Activated naive CD4-positive, alpha-beta T cell treated with anti-CD3 and anti-CD28 coated beads for 36 hours (primary cell): ENCODE data around the gene AKT3. TPM values are rescaled to one million over a fixed set of nuclear protein-coding genes. Genes with fewer than 3 reads are reported as not detected.
"Not testable (repeated sequence)": the region's sequence is repeated elsewhere in the genome, so short reads cannot be mapped to it uniquely, and the experiment has no call there.

ENCODE experiments used
- CTCF ChIA-PET: fragments of 350-600 bp; sonication (Branson Sonifier 250); formaldehyde crosslinking; loops from one replicate; lab custom pipeline; 2021; ENCODE audit warnings: antibody characterized with exemption; lab: Charles Lee
- DNase-seq: peaks from one replicate; pipeline ENCODE4 v3.0.0-alpha.2; 2020
- H3K27ac Mint-ChIP-seq: one replicate; pipeline ENCODE4 v1.8.0; 2021; ENCODE audit warnings: mild to moderate bottlenecking, mixed read lengths
- H3K27me3 Mint-ChIP-seq: one replicate; pipeline ENCODE4 v1.8.0; 2021; ENCODE audit warnings: low read depth, mixed read lengths
- H3K36me3 Mint-ChIP-seq: one replicate; pipeline ENCODE4 v1.8.0; 2021; ENCODE audit warnings: low read depth, mixed read lengths
- H3K4me1 Mint-ChIP-seq: one replicate; pipeline ENCODE4 v1.8.0; 2021; ENCODE audit warnings: low read depth, mixed read lengths
- H3K4me3 Mint-ChIP-seq: one replicate; pipeline ENCODE4 v1.8.0; 2021; ENCODE audit warnings: mild to moderate bottlenecking, moderate library complexity, mixed read lengths
- H3K9me3 Mint-ChIP-seq: one replicate; pipeline ENCODE4 v1.8.0; 2021; ENCODE audit warnings: mixed read lengths
- intact Hi-C: fragments of 100-400 bp; cut with micrococcal nuclease; formaldehyde crosslinking; loops from one replicate; pipeline ENCODE4 v1.15.1; 2023
- total RNA-seq, 2 experiments: library from RNA; stranded (reverse); gene quantifications; one replicate each; pipeline ENCODE4 v1.2.3, GENCODE V29; 2021

Gene AKT3
- total RNA-seq, 2 experiments from 2014 or later, result 19.1 to 21.5 TPM

DNA sequence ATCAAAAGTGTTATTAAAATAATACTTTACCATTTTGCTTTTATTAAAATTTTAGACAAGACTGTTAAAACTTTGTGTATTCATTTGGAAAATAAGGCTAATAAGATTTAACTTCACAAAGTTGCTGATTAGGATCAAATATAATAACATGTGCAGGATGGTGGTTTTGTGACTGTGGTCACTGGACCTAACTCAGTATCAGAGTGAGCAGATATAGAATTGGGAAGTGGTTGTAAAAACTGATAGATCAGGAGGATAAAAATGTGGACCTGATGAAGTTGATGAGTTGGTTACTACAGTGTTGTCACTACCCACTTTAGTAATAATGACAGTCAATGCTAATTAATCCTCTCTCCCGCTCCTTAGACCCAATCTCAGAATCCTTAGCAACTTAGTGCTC is 186.4 kb downstream of the AKT3 start:
- Mint-ChIP-seq H3K36me3 (peaks cover 37% of the 10 kb centered on the region), H3K4me3 (no peak overlapping the region), H3K27me3 (no peaks in the 10 kb centered on the region), H3K4me1 (no peaks in the 10 kb centered on the region), H3K9me3 (peaks cover 5% of the 10 kb centered on the region), H3K27ac (no peak overlapping the region)
- no peak for DNase-seq
- CTCF ChIA-PET, result no interaction called here
- intact Hi-C loops, result no loop called here

DNA sequence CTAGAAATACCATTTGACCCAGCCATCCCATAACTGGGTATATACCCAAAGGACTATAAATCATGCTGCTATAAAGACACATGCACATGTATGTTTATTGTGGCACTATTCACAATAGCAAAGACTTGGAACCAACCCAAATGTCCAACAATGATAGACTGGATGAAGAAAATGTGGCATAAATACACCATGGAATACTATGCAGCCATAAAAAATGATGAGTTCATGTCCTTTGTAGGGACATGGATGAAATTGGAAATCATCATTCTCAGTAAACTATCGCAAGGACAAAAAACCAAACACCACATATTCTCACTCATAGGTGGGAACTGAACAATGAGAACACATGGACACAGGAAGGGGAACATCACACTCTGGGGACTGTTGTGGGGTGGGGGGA is 187.9 kb downstream of the AKT3 start:
- H3K4me1 Mint-ChIP-seq, H3K9me3 Mint-ChIP-seq, H3K27ac Mint-ChIP-seq, DNase-seq, intact Hi-C loops, H3K4me3 Mint-ChIP-seq, H3K27me3 Mint-ChIP-seq, CTCF ChIA-PET: not testable (repeated sequence)
- H3K36me3 Mint-ChIP-seq, result peaks cover 36% of the 10 kb centered on the region

DNA sequence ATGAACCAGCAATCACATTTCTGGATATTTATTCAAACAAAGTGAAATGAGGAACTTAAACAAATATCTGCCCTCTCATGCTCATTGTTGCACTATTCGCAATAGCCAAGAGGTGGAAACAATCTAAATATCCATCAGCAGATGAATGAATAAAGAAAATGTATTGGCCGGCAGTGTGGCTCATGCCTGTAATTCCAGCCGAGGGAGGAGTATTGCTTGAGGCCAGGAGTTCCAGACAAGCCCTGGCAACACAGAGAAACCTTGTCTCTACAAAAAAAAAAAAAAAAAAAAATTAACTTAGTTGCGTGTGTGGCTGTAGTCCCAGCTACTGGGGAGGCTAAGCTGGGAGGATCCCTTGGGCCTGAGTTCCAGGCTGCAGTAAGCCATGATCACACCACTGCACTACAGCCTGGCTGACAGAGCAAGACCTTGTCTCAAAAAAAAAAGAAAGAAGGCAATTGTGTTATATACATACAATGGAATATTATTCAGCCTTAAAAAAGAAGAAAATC is 191.4 kb downstream of the AKT3 start:
- intact Hi-C loops, result no loop called here
- peaks cover 31% of the 10 kb centered on the region for H3K36me3 Mint-ChIP-seq
- no peaks in the 10 kb centered on the region for H3K4me1 Mint-ChIP-seq
- H3K9me3 Mint-ChIP-seq, result no peaks in the 10 kb centered on the region
- H3K4me3 Mint-ChIP-seq, result no peak overlapping the region
- H3K27ac Mint-ChIP-seq, result no peak overlapping the region
- no peak for DNase-seq
- no peaks in the 10 kb centered on the region for H3K27me3 Mint-ChIP-seq
- CTCF ChIA-PET, result interaction anchor here (0.7 kb wide), 1 partner anchor 271 kb away, joined by 3 read pairs; no protein-coding TSS in a partner anchor

DNA sequence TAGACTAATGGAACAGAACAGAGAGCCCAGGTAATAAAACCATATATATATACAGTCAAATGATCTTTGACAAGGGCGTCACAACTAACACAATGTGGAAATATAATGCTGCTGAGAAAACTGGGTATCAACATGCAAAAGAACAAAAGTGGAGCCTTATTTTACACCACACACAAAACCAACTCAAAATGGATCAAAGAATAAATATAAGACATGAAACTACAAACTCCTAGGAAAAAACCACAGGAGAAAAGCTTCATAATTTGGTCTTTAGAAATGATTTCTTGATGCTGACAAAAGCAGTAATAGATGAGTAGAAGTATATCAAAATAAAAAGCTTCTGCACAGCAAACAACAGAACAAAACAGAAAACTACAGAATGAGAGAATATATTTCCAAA is 192.2 kb downstream of the AKT3 start:
- Mint-ChIP-seq H3K27ac (no peak overlapping the region), H3K9me3 (no peaks in the 10 kb centered on the region), H3K36me3 (peaks cover 30% of the 10 kb centered on the region), H3K4me1 (no peaks in the 10 kb centered on the region), H3K27me3 (no peaks in the 10 kb centered on the region), H3K4me3 (no peak overlapping the region)
- CTCF ChIA-PET, result interaction anchor here (0.6 kb wide), 2 partner anchors 16 to 24 kb away, joined by 3 read pairs; no protein-coding TSS in a partner anchor
- intact Hi-C loops, result no loop called here
- DNase-seq, result no peak

DNA sequence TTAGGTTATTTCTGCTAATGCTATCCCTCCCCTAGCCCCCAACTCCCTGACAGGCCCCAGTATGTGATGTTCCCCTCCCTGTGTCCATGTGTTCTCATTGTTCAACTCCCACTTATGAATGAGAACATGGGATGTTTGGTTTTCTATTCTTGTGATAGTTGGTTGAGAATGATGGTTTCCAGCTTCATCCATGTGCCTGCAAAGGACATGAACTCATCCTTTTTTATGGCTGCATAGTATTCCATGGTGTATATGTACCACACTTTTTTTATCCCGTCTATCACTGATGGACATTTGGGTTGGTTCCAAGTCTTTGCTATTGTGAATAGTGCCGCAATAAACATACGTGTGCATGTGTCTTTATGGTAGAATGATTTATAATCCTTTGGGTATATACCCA is 200.5 kb downstream of the AKT3 start:
- H3K27ac Mint-ChIP-seq, H3K4me3 Mint-ChIP-seq, H3K4me1 Mint-ChIP-seq, CTCF ChIA-PET, H3K27me3 Mint-ChIP-seq, intact Hi-C loops, DNase-seq: not testable (repeated sequence)
- Mint-ChIP-seq H3K36me3 (peaks cover 40% of the 10 kb centered on the region), H3K9me3 (peaks cover 25% of the 10 kb centered on the region)

DNA sequence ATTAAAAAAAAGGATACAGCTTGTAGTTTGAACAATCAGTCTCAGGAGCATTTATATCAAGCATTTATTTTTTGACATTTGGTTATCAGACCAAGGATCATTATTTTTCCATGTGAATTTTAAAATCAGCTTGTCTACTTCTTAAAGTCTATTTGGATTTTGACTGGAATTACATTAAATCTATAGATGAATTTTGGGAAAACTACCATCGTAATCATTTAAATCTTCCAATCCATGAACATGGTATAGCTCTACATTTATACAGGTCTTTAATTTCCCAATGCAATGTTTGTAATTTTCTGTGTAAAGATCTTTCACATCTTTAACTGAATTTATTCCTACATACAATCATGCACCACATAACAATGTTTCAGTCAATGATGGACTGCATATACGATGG is 203.2 kb downstream of the AKT3 start:
- intact Hi-C loops, result no loop called here
- DNase-seq, result no peak
- H3K27me3 Mint-ChIP-seq, result no peaks in the 10 kb centered on the region
- no peaks in the 10 kb centered on the region for H3K4me1 Mint-ChIP-seq
- H3K9me3 Mint-ChIP-seq, result peaks cover 20% of the 10 kb centered on the region
- CTCF ChIA-PET, result no interaction called here
- peaks cover 35% of the 10 kb centered on the region for H3K36me3 Mint-ChIP-seq
- H3K4me3 Mint-ChIP-seq, result no peak overlapping the region
- no peak overlapping the region for H3K27ac Mint-ChIP-seq

DNA sequence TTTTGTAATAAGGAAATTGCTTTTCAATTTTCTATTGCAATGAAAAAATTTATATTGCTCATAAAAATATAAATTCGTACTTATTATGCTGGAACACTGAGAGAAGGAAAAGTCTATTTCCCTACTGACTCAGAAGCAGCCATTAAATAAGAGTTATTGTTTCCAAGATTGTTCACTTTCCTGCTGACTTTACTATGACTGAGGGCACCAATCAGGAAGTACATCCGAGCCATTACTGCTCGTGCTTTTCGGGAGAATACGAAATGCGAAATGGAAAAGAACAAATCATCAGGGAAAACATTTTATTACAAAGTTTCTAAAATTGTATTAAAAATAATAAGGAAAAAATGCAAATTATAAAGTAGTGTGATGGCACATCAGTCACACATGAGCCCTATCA is 204.8 kb downstream of the AKT3 start:
- Mint-ChIP-seq H3K9me3 (peaks cover 6% of the 10 kb centered on the region), H3K4me3 (no peak overlapping the region), H3K27me3 (no peaks in the 10 kb centered on the region), H3K4me1 (no peaks in the 10 kb centered on the region), H3K27ac (no peak overlapping the region), H3K36me3 (peaks cover 27% of the 10 kb centered on the region)
- DNase-seq, result no peak
- intact Hi-C loops, result no loop called here
- CTCF ChIA-PET, result no interaction called here

DNA sequence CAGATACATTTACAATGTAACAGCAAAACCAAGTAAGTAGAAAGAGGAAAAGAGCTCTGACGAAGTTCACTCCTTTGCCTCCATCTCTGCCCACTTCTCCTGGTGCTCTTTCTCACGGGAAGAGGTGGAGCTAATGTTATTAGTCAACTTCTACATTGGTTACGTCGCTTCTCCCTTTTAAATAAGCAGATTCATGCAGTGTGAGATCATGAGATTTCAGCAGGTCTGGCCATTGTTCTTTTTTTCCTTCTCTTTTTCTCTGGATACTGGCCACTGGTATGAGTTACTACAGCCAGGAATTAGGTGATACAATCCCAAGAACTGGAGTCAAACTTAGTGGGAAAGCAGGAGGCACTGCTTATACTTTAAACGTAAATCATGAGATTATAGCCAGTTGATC is 207.1 kb downstream of the AKT3 start:
- no peak for DNase-seq
- no peak overlapping the region for H3K4me3 Mint-ChIP-seq
- no peaks in the 10 kb centered on the region for H3K27me3 Mint-ChIP-seq
- CTCF ChIA-PET, result no interaction called here
- H3K9me3 Mint-ChIP-seq, result peaks cover 3% of the 10 kb centered on the region
- peaks cover 5% of the 10 kb centered on the region for H3K4me1 Mint-ChIP-seq
- intact Hi-C loops, result no loop called here
- H3K36me3 Mint-ChIP-seq, result peaks cover 29% of the 10 kb centered on the region
- H3K27ac Mint-ChIP-seq, result no peak overlapping the region

DNA sequence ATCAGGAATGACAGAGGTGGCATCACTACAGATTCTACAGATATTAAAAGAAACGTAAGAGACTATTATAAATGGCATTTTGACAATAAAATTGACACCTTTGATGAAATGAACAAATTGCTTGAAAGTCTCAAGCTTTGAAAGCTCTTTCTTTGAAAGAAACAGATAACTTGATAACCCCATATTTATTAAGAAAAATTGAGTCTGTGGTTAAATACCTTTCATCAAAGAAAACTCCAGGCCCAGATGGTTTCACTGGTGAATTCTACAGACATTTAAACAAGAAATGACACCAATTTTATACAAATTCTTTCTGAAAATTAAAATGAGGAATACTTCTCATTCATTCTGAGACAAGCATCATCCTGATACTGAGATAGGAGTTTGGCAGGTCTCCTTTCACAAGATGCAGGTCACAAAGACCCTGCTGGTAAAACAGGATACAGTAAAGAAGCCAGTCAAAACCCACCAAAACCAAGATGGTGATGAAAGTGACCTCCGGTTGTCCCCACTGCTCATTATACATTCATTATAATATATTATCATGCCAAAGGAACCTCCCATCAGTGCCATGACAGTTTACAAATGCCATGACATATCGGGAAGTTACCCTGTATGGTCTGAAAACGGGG is 210.9 kb downstream of the AKT3 start:
- Mint-ChIP-seq H3K27me3 (no peaks in the 10 kb centered on the region), H3K27ac (no peak overlapping the region), H3K4me1 (peaks cover 5% of the 10 kb centered on the region), H3K36me3 (peaks cover 26% of the 10 kb centered on the region), H3K4me3 (no peak overlapping the region), H3K9me3 (peaks cover 3% of the 10 kb centered on the region)
- intact Hi-C loops, result no loop called here
- no peak for DNase-seq
- CTCF ChIA-PET, result no interaction called here

DNA sequence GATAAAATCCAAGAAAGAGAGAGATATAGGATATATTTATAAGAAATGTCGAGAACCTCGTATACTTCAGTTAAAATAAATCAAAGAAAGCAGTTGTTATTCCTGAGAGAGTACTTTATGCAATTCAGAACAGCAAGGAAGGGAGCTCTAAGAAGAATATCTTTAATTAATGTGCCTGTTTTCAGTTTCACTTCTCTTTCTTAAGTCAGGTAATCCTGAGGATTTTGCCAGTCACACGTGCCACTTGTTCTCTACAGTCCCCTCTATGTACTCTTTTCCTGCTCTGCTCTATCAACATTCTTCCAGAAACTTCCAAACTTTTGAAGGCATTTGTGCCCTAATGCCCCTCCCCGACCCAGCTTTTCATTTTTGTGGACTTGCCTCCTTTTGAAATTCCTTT is 211.9 kb downstream of the AKT3 start:
- Mint-ChIP-seq H3K27ac (no peak overlapping the region), H3K4me1 (peaks cover 5% of the 10 kb centered on the region), H3K9me3 (peaks cover 3% of the 10 kb centered on the region), H3K36me3 (peaks cover 26% of the 10 kb centered on the region), H3K4me3 (no peak overlapping the region), H3K27me3 (no peaks in the 10 kb centered on the region)
- DNase-seq, result no peak
- CTCF ChIA-PET, result no interaction called here
- intact Hi-C loops, result no loop called here

DNA sequence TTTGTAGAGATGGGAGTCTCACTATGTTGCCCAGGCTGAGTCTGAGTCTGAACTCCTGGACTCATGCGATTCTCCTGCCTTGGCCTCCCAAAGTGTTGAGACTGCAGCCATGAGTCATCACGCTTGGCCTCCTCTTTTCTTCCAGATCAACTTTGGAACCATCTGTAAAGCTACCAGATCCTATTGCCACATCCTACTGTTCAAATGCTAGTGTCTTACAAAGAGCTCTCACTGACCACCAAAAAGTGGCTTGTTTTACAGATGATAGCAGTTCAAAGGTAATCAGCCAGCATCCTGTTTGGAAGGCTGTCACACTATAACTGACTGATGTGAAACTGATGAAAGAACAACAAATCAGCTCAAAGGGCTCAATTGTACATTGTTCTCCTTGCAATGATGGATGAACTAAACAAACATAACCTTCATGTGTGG is 221.6 kb downstream of the AKT3 start:
- Mint-ChIP-seq H3K4me3 (no peak overlapping the region), H3K27me3 (no peaks in the 10 kb centered on the region), H3K9me3 (peaks cover 14% of the 10 kb centered on the region), H3K36me3 (peaks cover 63% of the 10 kb centered on the region), H3K27ac (no peak overlapping the region), H3K4me1 (no peaks in the 10 kb centered on the region)
- DNase-seq, result no peak
- CTCF ChIA-PET, result no interaction called here
- intact Hi-C loops, result no loop called here

DNA sequence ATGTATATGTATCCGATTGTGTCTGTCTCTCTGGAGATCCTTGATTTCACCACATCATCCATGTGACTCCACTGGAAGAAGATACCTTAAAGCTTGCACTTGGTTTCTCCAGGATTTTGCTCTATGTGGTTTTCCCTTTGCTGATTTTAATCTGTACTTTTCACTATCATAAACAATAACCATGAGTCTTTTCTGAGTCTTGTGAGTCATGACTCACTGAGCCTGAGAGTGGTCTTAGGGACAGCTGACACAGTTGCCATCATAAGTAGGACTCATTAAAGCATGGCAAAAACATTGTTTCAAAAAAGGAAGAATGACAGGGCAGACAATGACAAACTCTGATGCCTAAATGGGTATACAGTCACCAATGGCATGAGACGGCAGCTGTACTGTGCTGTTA is 226.2 kb downstream of the AKT3 start:
- H3K27me3 Mint-ChIP-seq, result no peaks in the 10 kb centered on the region
- peaks cover 13% of the 10 kb centered on the region for H3K4me1 Mint-ChIP-seq
- intact Hi-C loops, result no loop called here
- no peak overlapping the region for H3K27ac Mint-ChIP-seq
- no peak overlapping the region for H3K4me3 Mint-ChIP-seq
- DNase-seq, result no peak
- peaks cover 24% of the 10 kb centered on the region for H3K9me3 Mint-ChIP-seq
- H3K36me3 Mint-ChIP-seq, result peaks cover 66% of the 10 kb centered on the region
- CTCF ChIA-PET, result no interaction called here

DNA sequence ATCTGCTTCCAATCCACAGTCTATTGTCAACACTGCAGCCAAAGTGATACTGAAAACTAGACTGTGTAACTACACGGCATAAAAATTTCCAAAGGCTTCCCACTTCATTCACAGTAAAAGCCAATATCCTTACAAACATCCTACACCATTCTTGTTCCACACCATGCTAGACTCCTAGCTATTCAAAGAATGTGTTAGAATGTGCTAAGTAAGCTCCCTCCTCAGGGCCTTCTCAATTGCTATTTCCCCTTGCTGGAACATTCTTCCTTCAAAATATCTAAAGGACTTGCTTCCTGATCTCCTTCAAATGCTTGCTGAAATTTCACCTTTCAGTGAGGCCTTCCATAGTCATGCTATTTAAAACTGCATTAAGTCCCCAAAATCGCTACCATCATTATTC is 228.1 kb downstream of the AKT3 start:
- Mint-ChIP-seq H3K27ac (no peak overlapping the region), H3K36me3 (peaks cover 52% of the 10 kb centered on the region), H3K4me3 (no peak overlapping the region), H3K27me3 (no peaks in the 10 kb centered on the region), H3K9me3 (peaks cover 24% of the 10 kb centered on the region), H3K4me1 (peaks cover 14% of the 10 kb centered on the region)
- no peak for DNase-seq
- intact Hi-C loops, result no loop called here
- CTCF ChIA-PET, result no interaction called here
